Endothelial cell of umbilical vein (primary cell): Measurements from ENCODE around the gene ZNF441. TPM values are rescaled to one million over a fixed set of nuclear protein-coding genes. Genes with fewer than 3 reads are reported as not detected.

Experiments
- BruUV-seq: library from RNA; stranded (reverse); fragments of 400-500 nt; replicated peaks from 2 replicates; lab custom pipeline; 2021; lab: Mats Ljungman, UMichigan
- CTCF ChIA-PET: fragments of 300-600, 350-600 bp; sonication (Branson Sonifier 250); formaldehyde crosslinking; loops from one replicate; lab custom pipeline; 2021; ENCODE audit warnings: antibody characterized with exemption, inconsistent platforms; lab: Charles Lee
- POLR2A ChIA-PET: fragments of 300-600, 350-600 bp; sonication (Branson Sonifier 250); formaldehyde crosslinking; loops from one replicate; lab custom pipeline; 2021; ENCODE audit warnings: antibody characterized with exemption, inconsistent platforms; lab: Charles Lee
- DNase-seq: peaks from one replicate; pipeline ENCODE4 v3.0.0-alpha.2; 2011; ENCODE audit warnings: low read depth, low spot score
- FAIRE-seq: peaks from 2 replicates; lab custom pipeline; 2011; peaks lifted over from hg19 to GRCh38; lab: Jason Lieb, UNC
- H2AFZ ChIP-seq: 2 replicates; pipeline ENCODE4 v1.6.0; 2012; ENCODE audit warnings: low read depth, low read length, control low read depth, inconsistent platforms
- H3K27ac ChIP-seq: 2 replicates; pipeline ENCODE4 v1.5.1; 2011; ENCODE audit warnings: low read depth, mild to moderate bottlenecking, control low read depth, low read length, moderate library complexity; ENCODE audit not compliant: insufficient read depth
- H3K27me3 ChIP-seq, 2 experiments: 2 replicates each; pipeline versions ENCODE4 v1.6.0 to v1.6.1; 2011; ENCODE audit warnings: low read length in 2 of 2, mixed read lengths in 1 of 2; ENCODE audit not compliant: control insufficient read depth in 2 of 2, insufficient read depth in 2 of 2
- H3K36me3 ChIP-seq, 2 experiments: 2 replicates in 1 of 2; 3 replicates in 1 of 2; pipeline ENCODE4 v1.5.1; 2011; ENCODE audit warnings: low read length in 2 of 2, mild to moderate bottlenecking in 1 of 2, moderate library complexity in 1 of 2; ENCODE audit not compliant: control insufficient read depth in 2 of 2, insufficient read depth in 2 of 2; ENCODE audit errors: extremely low read depth in 1 of 2
- H3K4me1 ChIP-seq: 3 replicates; pipeline ENCODE4 v1.5.1; 2011; ENCODE audit warnings: mild to moderate bottlenecking, low read length; ENCODE audit not compliant: control insufficient read depth, insufficient read depth; ENCODE audit errors: extremely low read depth
- H3K4me2 ChIP-seq: 2 replicates; pipeline ENCODE4 v1.6.1; 2011; ENCODE audit warnings: low read length, control low read depth, mixed read lengths; ENCODE audit not compliant: insufficient read depth
- H3K4me3 ChIP-seq, 3 experiments: fragments of 200-600 bp in 1 of 3; sonication (generic), shearing (Covaris generic) in 1 of 3; replicated peaks in 1 of 3; 2 replicates each; pipeline ENCODE4 v1.5.1; 2011 to 2016; ENCODE audit warnings: control low read depth in 3 of 3, low read length in 3 of 3, mild to moderate bottlenecking in 2 of 3, inconsistent platforms in 1 of 3, low read depth in 1 of 3, moderate library complexity in 1 of 3; ENCODE audit not compliant: insufficient read depth in 1 of 3
- H3K79me2 ChIP-seq: 2 replicates; pipeline ENCODE4 v1.6.0; 2012; ENCODE audit warnings: low read length, inconsistent platforms; ENCODE audit not compliant: control insufficient read depth, insufficient read depth
- H3K9ac ChIP-seq: replicated peaks from 2 replicates; pipeline ENCODE3; 2011; ENCODE audit warnings: low read length, control low read depth; ENCODE audit not compliant: insufficient read depth; ENCODE audit errors: extremely low read depth
- H3K9me1 ChIP-seq: replicated peaks from 3 replicates; pipeline ENCODE4 v1.6.0; 2011; ENCODE audit warnings: mild to moderate bottlenecking, low read length; ENCODE audit not compliant: control insufficient read depth, insufficient read depth; ENCODE audit errors: extremely low read depth
- H3K9me3 ChIP-seq: replicated peaks from 2 replicates; pipeline ENCODE4 v1.5.1; 2012; ENCODE audit warnings: low read length, inconsistent platforms; ENCODE audit not compliant: control insufficient read depth, insufficient read depth
- H4K20me1 ChIP-seq: replicated peaks from 2 replicates; pipeline ENCODE3; 2011; ENCODE audit warnings: mild to moderate bottlenecking, low read length; ENCODE audit not compliant: control insufficient read depth, insufficient read depth; ENCODE audit errors: extremely low read depth
- EZH2 ChIP-seq: IDR thresholded peaks from 2 replicates; pipeline ENCODE4 v1.6.1; 2012; ENCODE audit warnings: borderline replicate concordance, low read depth, mild to moderate bottlenecking, moderate library complexity, low read length, inconsistent platforms; ENCODE audit not compliant: severe bottlenecking
- FOS ChIP-seq: IDR thresholded peaks from 2 replicates; pipeline ENCODE4 v1.6.1; 2011; ENCODE audit warnings: mild to moderate bottlenecking, low read length, moderate library complexity, borderline replicate concordance; ENCODE audit not compliant: insufficient read depth
- GATA2 ChIP-seq: IDR thresholded peaks from 2 replicates; pipeline ENCODE4 v1.7.0; 2011; ENCODE audit warnings: low read depth, mild to moderate bottlenecking, moderate library complexity, mixed read lengths, low read length; ENCODE audit not compliant: insufficient read length, insufficient read depth
- JUN ChIP-seq: IDR thresholded peaks from 2 replicates; pipeline ENCODE4 v1.6.1; 2011; ENCODE audit warnings: borderline replicate concordance, low read depth; ENCODE audit not compliant: insufficient read length, insufficient read depth
- MYC ChIP-seq: IDR thresholded peaks from one replicate; pipeline ENCODE4 v1.6.1; 2011; ENCODE audit warnings: mild to moderate bottlenecking, low read depth, low read length
- POLR2A ChIP-seq: IDR thresholded peaks from 2 replicates; pipeline ENCODE4 v1.6.1; 2012; ENCODE audit warnings: low read depth, mild to moderate bottlenecking, control low read depth, low read length
- POLR2AphosphoS5 ChIP-seq: IDR thresholded peaks from 2 replicates; pipeline ENCODE4 v1.6.1; 2012; ENCODE audit warnings: low read depth, mild to moderate bottlenecking, control low read depth, low read length, moderate library complexity; ENCODE audit not compliant: insufficient read depth
- dilution Hi-C: fragments of 300-500 bp; cut with MboI; formaldehyde crosslinking; loops from one replicate; pipeline ENCODE4 v1.15.0; 2019; ENCODE audit warnings: low sequenced_read_pairs; ENCODE audit not compliant: extremely low pct_ligation_motif_present
- intact Hi-C: fragments of 100-400 bp; cut with micrococcal nuclease; formaldehyde crosslinking; loops from one replicate; pipeline ENCODE4 v1.10.0; 2022
- polyA plus RNA-seq, 4 experiments: library from polyadenylated mRNA; depleted of rRNA in 3 of 4; stranded (reverse) in 3 of 4; unstranded in 1 of 4; fragments of >200 nt; gene quantifications; 2 replicates each; pipeline versions ENCODE4 v1.2.1 to v1.2.3, GENCODE V29; 2011 to 2012; ENCODE audit warnings: missing spikeins in 1 of 4
- total RNA-seq: library from RNA; stranded (reverse); gene quantifications from 2 replicates; pipeline ENCODE4 v1.2.3, GENCODE V29; 2021
- TF ChIP-seq, protein P1 (sequence below): IDR thresholded peaks from 2 replicates; pipeline ENCODE4 v1.6.1; 2011; ENCODE audit not compliant: insufficient read depth, insufficient read length
- TF ChIP-seq, protein P2 (sequence below), 2 donors: IDR thresholded peaks; 1 replicate in 1 of 2; 2 replicates in 1 of 2; pipeline ENCODE4 v1.5.1; 2011; ENCODE audit warnings: low read length in 2 of 2, mild to moderate bottlenecking in 2 of 2, moderate library complexity in 2 of 2, control low read depth in 1 of 2, inconsistent platforms in 1 of 2, low read depth in 1 of 2; ENCODE audit not compliant: insufficient read depth in 1 of 2; ENCODE audit errors: extremely low read depth in 1 of 2

Gene ZNF441
- total and polyA plus RNA-seq, 2 donors (not counting 3 experiments of a cell fraction or from before 2014, with no cell fraction given), result 1.9 to 4.5 TPM

DNA sequence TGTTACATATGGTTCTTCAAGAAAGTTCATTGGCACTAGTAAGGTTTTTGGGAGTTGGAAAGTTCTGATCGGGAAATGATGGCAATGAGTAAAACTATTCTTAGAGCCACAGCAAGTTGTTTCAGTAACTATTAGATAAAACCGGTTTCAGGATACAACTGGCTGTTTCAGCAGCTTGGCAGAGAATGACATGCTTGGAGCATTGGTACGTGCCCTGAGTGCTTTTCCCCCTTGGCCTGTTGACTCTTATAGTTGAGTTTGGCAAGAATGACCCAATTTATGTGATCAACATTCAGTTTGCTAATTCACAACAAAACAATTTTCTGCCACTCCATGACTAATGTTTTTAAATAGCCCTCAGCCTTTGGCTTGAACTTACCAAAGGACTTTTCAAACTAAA, 20.7 kb downstream of the ZNF441 start:
- TF ChIP-seq, protein P1, sequence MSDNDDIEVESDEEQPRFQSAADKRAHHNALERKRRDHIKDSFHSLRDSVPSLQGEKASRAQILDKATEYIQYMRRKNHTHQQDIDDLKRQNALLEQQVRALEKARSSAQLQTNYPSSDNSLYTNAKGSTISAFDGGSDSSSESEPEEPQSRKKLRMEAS, result no peak
- no peak for TF ChIP-seq EZH2
- TF ChIP-seq, protein P2, sequence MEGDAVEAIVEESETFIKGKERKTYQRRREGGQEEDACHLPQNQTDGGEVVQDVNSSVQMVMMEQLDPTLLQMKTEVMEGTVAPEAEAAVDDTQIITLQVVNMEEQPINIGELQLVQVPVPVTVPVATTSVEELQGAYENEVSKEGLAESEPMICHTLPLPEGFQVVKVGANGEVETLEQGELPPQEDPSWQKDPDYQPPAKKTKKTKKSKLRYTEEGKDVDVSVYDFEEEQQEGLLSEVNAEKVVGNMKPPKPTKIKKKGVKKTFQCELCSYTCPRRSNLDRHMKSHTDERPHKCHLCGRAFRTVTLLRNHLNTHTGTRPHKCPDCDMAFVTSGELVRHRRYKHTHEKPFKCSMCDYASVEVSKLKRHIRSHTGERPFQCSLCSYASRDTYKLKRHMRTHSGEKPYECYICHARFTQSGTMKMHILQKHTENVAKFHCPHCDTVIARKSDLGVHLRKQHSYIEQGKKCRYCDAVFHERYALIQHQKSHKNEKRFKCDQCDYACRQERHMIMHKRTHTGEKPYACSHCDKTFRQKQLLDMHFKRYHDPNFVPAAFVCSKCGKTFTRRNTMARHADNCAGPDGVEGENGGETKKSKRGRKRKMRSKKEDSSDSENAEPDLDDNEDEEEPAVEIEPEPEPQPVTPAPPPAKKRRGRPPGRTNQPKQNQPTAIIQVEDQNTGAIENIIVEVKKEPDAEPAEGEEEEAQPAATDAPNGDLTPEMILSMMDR (IDR thresholded peaks at IDR 0.05; ENCODE audit: extremely low read depth in 1 of 2, insufficient read depth in 1 of 2, low read depth in 1 of 2, low read length in 2 of 2), result no peak
- TF ChIP-seq FOS, result no peak
- no peak for TF ChIP-seq JUN
- TF ChIP-seq MYC, result no peak
- no peak for TF ChIP-seq GATA2
- no peak for TF ChIP-seq POLR2A
- TF ChIP-seq POLR2AphosphoS5, result no peak
- no TSS peak for BruUV-seq
- DNase-seq (no peak), FAIRE-seq (no peak)
- Histone ChIP-seq H3K4me1 (no peaks in the 10 kb centered on the region), H3K9me1 (no peaks in the 10 kb centered on the region), H3K79me2 (no peaks in the 10 kb centered on the region), H3K4me3 (no peak overlapping the region), H3K27ac (no peak overlapping the region), H3K9ac (no peak overlapping the region), H3K36me3 (no peaks in the 10 kb centered on the region), H3K27me3 (no peaks in the 10 kb centered on the region), H2AFZ (no peak overlapping the region), H3K4me2 (no peak overlapping the region), H3K9me3 (peaks cover 6% of the 10 kb centered on the region), H4K20me1 (no peaks in the 10 kb centered on the region)
- POLR2A ChIA-PET, result no interaction called here
- intact Hi-C loops (no loop called here), dilution Hi-C loops (no loop called here)
- CTCF ChIA-PET, result no interaction called here
